GM13977 (cell line): ENCODE results near the gene PRAMEF4.
"Not testable (repeated sequence)": the region's sequence is repeated elsewhere in the genome, so short reads cannot be mapped to it uniquely, and the experiment has no call there.

Experiments
- DNase-seq: peaks from one replicate; pipeline ENCODE4 v3.0.0; 2012; ENCODE audit warnings: low spot score
- CTCF ChIP-seq: IDR thresholded peaks from 2 replicates; pipeline ENCODE4 v1.5.1; 2012; ENCODE audit warnings: mild to moderate bottlenecking, control low read depth; ENCODE audit not compliant: insufficient read depth; ENCODE audit errors: extremely low read depth, missing control alignments
- in situ Hi-C: fragments of 300-500 bp; cut with MboI; formaldehyde crosslinking; loops from one replicate; pipeline ENCODE4 v1.12.0; 2022; ENCODE audit warnings: low sequenced_read_pairs, low pct_unique_long_range_greater_than_20kb, mixed read lengths, inconsistent platforms; ENCODE audit not compliant: unreplicated experiment

The PRAMEF4 gene

DNA sequence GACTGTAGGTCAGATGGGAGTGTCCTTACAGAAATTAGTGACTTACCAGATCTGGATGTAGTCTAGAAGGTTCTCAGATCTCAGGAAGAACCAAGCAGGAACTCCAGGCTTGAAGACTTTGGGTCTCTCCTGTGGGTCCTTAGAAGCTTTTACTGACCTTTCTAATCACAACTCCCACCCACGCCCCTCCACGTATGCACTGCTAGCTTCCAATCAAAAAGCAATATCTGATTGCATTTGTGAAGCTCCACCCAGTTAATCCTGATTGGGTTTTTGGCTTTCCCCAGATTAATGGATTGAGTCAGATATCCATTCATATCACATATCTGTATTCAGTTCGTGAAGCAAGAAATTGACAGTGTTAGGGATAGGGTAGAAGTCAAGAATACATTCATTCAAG is at the start of gene PRAMEF4:
Gene PRAMEF4, minus strand, starts transcription at position 101 of the 400 bp plus-strand sequence. CDS start 2,807 bp downstream, outside the sequence.
- in situ Hi-C loops, DNase-seq: not testable (repeated sequence)

- in situ Hi-C loops, DNase-seq: not testable (repeated sequence)
These were observed 38.4 kb upstream of the PRAMEF4 start for GRCh38 chr1:12924368-12924767.

GRCh38 chr1:12921749-12922148 is 35.7 kb upstream of the PRAMEF4 start:
- DNase-seq = not testable (repeated sequence)

DNA sequence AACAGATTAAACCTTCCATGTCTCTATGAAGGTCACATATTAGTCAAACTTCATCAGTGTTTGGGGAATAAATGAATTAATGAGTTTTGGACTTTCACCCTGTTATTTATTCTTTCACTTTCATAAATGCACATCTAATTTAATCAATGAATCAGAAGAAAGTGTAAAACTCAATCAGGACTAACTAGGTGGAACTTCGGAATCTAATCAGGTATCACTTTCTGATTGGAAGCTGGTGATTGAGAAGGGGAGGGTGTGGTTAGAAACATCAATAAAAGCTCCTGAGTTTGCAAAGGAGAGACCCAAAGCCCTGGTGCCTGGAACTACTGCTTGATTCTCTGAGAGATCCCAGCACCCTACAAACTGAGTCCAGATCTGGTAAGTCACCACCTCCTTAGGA is 30.3 kb upstream of the PRAMEF4 start, which contains the start of gene PRAMEF7:
Gene PRAMEF7, plus strand, starts transcription at position 301 of the 400 bp plus-strand sequence. CDS start 1,083 bp downstream, outside the sequence.
- DNase-seq, in situ Hi-C loops: not testable (repeated sequence)

More at GRCh38 chr1:12921749-12922148, 35.7 kb upstream of the PRAMEF4 start:
- in situ Hi-C loops = not testable (repeated sequence)

DNA sequence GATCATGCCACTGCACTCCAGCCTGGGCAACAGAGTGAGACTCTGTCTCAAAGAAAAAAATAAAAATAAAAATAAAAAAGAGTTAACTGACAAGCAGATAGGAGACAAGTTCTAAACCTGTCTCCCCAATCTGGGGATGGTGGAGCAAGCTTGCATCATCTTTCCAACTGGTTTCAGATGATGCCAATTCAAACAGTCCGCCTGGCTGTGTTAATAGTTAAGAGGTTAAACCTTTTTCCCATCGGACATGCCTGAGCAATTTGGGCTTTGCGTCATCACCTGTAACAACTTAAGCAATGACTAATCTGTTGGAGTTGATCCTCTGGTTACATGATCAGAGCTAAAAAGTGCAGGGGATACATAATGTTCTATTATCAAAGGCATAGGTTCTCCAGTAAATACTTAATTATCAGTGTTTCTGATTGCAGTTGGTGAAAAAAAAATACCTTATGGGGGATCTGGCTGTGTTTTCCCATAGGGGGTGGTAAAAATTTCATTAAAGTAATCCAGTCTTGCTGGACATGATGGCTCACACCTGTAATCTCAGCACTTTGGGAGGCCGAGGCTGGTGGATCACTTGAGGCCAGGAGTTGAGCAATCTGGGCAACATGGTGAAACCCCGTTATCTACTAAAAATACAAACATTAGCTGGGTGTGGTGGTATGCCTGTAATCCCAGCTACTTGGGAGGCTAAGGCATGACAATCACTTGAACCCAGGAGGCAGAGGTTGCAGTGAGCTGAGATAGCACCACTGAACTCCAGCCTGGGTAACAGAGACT is 18.0 kb upstream of the PRAMEF4 start:
- in situ Hi-C loops = not testable (repeated sequence)

GRCh38 chr1:12899186-12899585 is 13.2 kb upstream of the PRAMEF4 start:
- DNase-seq, in situ Hi-C loops: not testable (repeated sequence)

More for the DNA sequence above, 18.0 kb upstream of the PRAMEF4 start:
- DNase-seq = not testable (repeated sequence)

- DNase-seq, in situ Hi-C loops: not testable (repeated sequence)
These were observed 12.2 kb upstream of the PRAMEF4 start, which contains the start of gene PRAMEF10 for GRCh38 chr1:12898170-12898569. Gene PRAMEF10, minus strand, starts transcription at chr1:12898270. Its CDS starts 2,423 bp downstream, at chr1:12895847.

GRCh38 chr1:12878453-12878852 is 7.5 kb downstream of the PRAMEF4 start:
- DNase-seq, in situ Hi-C loops: not testable (repeated sequence)

DNA sequence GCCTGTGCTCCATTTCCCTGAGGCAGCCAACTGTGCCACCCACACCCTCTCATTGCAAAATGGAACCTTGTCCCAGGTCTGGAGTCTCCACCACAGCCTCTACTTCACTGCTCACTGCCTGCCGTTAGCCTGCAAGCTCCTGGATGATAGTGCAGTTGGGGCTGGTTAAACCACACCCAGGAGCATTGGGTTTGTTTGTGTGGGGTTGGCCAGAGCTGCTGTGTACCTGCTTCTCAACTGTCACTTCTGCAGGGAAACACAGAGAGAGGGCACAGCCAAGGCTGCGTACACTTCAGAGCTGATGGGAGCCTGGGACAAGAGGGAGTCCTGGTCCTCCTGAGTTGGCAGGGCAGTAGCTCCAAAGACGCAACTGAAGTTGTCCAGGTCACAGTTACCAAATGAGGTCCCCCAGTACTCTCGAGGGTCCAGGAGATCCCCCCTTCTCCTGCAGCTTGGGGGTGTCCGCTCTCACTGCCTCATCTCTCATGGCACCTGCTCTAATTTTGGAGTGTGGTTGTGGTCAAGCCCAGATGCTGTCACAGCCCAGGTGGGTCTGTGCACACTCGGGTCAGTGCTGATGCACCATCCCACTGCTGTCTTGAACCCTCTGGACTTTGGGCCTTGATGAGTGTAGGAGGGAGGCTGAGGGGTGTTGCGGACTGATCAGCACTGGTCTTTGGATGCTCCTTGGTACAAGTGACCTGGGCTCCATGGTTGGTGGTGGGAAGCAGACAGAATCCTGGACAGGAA is 22.7 kb downstream of the PRAMEF4 start:
- DNase-seq, in situ Hi-C loops: not testable (repeated sequence)

- DNase-seq, in situ Hi-C loops: not testable (repeated sequence)
These were observed 29.2 kb downstream of the PRAMEF4 start, which contains the start of gene PRAMEF2 for GRCh38 chr1:12856786-12857185. Gene PRAMEF2, plus strand, starts transcription at chr1:12857086. Its CDS starts 1,924 bp downstream, at chr1:12859010.

DNA sequence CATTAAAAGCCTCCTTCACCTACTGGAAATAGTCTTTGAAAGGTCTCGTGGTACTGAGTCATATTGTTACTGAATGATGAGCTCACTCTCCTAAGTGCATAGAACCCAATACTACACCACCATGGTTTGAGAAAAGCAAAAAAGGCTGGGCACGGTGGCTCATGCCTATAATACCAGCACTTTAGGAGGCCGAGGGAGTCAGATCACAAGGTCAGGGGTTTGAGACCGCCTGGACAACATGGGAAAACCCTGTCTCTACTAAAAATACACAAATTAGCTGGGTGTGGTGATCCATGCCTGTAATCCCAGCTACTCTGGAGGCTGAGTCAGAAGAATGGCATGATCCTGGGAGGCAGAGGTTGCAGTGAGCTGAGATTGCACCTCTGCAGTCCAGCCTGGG is 34.2 kb downstream of the PRAMEF4 start:
- in situ Hi-C loops = no loop called here
- no peak for TF ChIP-seq CTCF
- DNase-seq = no peak

- DNase-seq, in situ Hi-C loops: not testable (repeated sequence)
These were observed 37.4 kb downstream of the PRAMEF4 start, which contains the start of gene HNRNPCL1 for GRCh38 chr1:12848620-12849019. Gene HNRNPCL1, minus strand, starts transcription at chr1:12848720. Its CDS starts 431 bp downstream, at chr1:12848289.

GRCh38 chr1:12833251-12833650 is 52.8 kb downstream of the PRAMEF4 start:
- in situ Hi-C loops, DNase-seq: not testable (repeated sequence)

DNA sequence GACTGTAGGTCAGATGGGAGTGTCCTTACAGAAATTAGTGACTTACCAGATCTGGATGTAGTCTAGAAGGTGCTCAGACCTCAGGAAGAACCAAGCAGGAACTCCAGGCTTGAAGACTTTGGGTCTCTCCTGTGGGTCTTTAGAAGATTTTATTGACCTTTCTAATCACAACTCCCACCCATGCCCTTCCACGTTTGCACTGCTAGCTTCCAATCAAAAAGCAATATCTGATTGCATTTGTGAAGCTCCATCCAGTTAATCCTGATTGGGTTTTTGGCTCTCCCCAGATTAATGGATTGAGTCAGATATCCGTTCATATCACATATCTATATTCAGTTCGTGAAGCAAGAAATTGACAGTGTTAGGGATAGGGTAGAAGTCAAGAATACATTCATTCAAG is 54.7 kb downstream of the PRAMEF4 start, which contains the start of gene PRAMEF11:
Gene PRAMEF11, minus strand, starts transcription at position 101 of the 400 bp plus-strand sequence. CDS start 2,621 bp downstream, outside the sequence.
- in situ Hi-C loops, DNase-seq: not testable (repeated sequence)
